BLaER1 treated with 17β-estradiol and CSF1 and Interleukin-3, amounts not matched to agents 10 nM and 100 nM (cell line): ENCODE measurements around the gene CELSR1.

Experiments
- H3K27ac ChIP-seq, 11 experiments: shearing (Covaris generic); formaldehyde crosslinking; 2 replicates each; pipeline ENCODE4 v1.8.1; 2022
- H3K27me3 ChIP-seq, 11 experiments: shearing (Covaris generic); formaldehyde crosslinking; 2 replicates each; pipeline ENCODE4 v1.8.1; 2022
- H3K36me3 ChIP-seq, 11 experiments: shearing (Covaris generic); formaldehyde crosslinking; 2 replicates each; pipeline ENCODE4 v1.8.1; 2022
- H3K4me1 ChIP-seq, 10 experiments: shearing (Covaris generic); formaldehyde crosslinking; 2 replicates each; pipeline ENCODE4 v1.8.1; 2022
- H3K4me2 ChIP-seq, 11 experiments: shearing (Covaris generic); formaldehyde crosslinking; 2 replicates each; pipeline ENCODE4 v1.8.1; 2022
- H3K4me3 ChIP-seq, 10 experiments: shearing (Covaris generic); formaldehyde crosslinking; 2 replicates each; pipeline ENCODE4 v1.8.1; 2022
- H3K9ac ChIP-seq, 11 experiments: shearing (Covaris generic); formaldehyde crosslinking; 2 replicates each; pipeline ENCODE4 v1.8.1; 2022
- H3K9me3 ChIP-seq, 11 experiments: shearing (Covaris generic); formaldehyde crosslinking; replicated peaks in 1 of 11; 2 replicates each; pipeline ENCODE4 v1.8.1; 2022
- H4K20me1 ChIP-seq, 11 experiments: shearing (Covaris generic); formaldehyde crosslinking; 2 replicates each; pipeline ENCODE4 v1.8.1; 2022
- Cebpa-rat ChIP-seq, 11 experiments: shearing (Covaris generic); IDR thresholded peaks; 2 replicates each; pipeline ENCODE4 v1.8.1; 2022

The CELSR1 gene

DNA sequence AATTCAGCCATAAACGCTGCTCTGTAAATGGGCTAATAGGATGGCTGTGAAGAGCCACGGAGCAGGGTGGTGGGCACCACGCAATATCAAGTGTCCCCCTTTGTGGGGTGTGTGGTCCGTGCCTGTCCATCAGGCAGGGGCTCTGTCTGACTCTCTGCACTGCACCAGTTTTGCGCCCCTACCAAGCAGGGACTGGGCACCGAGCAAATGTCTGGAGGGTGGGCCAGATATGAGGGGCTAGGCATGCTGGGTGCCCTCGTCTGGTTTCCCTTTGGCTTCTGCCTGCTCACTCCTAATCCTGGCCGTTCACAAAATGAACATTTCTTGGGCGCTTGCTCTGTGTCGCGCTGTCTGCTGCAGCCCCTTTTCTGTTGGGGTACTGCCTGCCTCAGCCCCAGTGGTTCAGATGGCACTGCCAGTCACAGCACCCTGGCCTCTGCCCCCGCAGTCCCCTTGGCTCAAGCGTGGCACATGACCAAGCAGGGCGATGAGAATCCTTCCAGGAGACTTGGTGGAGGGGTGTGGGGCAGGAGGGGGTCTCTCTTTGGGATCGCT, 37.1 kb upstream of the CELSR1 start:
- Histone ChIP-seq H3K27me3 (peaks cover 0 to 9% (median 0%) of the 10 kb centered on the region in 11 experiments; a peak in 1 of 22 replicates), H3K4me2 (peak overlapping the region in 4 of 11 experiments; percentile 10 to 99 (median 46); a peak in 8 of 22 replicates), H3K36me3 (0 out of 22 replicates have a peak, but pooled peaks cover 0 to 4% (median 0%) of the 10 kb centered on the region in 11 experiments), H4K20me1 (peaks cover 10 to 19% (median 15%) of the 10 kb centered on the region in 11 experiments; a peak in 18 of 22 replicates), H3K4me1 (peaks cover 38 to 59% (median 54%) of the 10 kb centered on the region in 10 experiments), H3K4me3 (no peak overlapping the region), H3K27ac (no peak overlapping the region), H3K9ac (no peak overlapping the region), H3K9me3 (peaks cover 18 to 31% (median 26%) of the 10 kb centered on the region in 11 experiments)
- TF ChIP-seq Cebpa-rat (IDR thresholded peaks at IDR 0.05): no peak

DNA sequence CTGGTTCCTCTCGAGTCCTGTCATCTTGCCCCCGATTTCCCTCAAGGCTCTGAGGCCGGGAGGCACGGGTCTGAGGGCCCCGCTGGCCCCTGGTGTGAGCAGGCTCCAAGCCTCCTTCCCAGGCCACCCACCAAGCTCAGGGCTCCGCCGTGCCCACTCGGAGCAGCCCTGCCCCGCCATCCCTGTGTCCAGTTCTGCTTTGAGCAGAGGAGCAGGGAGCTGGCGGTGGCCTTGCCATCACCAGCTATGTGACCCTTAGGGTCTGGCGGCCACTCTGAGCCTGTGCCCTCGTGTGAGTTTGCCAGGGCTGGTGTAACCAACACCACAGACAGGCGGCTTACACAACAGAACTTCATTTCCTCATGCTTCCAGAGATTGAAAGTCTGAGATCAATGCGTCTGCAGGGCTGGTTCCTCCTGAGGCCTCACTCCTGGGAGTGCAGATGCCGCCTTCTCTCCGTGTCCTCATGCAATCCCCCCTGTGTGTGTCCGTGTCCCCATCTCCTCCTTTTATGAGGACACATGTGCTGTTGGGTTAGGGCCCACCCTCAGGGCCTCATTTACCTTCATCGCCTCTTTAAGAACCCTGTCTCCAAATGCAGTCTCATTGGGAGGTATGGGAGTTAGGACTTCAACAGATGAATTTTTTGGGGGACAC, 36.5 kb upstream of the CELSR1 start:
- Histone ChIP-seq H3K9ac (no peak overlapping the region), H3K4me3 (no peak overlapping the region), H3K9me3 (peaks cover 18 to 31% (median 26%) of the 10 kb centered on the region in 11 experiments), H3K27me3 (peaks cover 0 to 5% (median 0%) of the 10 kb centered on the region in 11 experiments; a peak in 1 of 22 replicates), H3K27ac (no peak overlapping the region), H3K36me3 (0 out of 22 replicates have a peak, but pooled peaks cover 0 to 4% (median 0%) of the 10 kb centered on the region in 11 experiments), H3K4me2 (peak overlapping the region in 6 of 11 experiments; percentile 1 to 99 (median 27); a peak in 9 of 22 replicates), H3K4me1 (peaks cover 32 to 57% (median 49%) of the 10 kb centered on the region in 10 experiments), H4K20me1 (peaks cover 5 to 14% (median 9%) of the 10 kb centered on the region in 11 experiments; a peak in 16 of 22 replicates)
- no peak for TF ChIP-seq Cebpa-rat (IDR thresholded peaks at IDR 0.05)

DNA sequence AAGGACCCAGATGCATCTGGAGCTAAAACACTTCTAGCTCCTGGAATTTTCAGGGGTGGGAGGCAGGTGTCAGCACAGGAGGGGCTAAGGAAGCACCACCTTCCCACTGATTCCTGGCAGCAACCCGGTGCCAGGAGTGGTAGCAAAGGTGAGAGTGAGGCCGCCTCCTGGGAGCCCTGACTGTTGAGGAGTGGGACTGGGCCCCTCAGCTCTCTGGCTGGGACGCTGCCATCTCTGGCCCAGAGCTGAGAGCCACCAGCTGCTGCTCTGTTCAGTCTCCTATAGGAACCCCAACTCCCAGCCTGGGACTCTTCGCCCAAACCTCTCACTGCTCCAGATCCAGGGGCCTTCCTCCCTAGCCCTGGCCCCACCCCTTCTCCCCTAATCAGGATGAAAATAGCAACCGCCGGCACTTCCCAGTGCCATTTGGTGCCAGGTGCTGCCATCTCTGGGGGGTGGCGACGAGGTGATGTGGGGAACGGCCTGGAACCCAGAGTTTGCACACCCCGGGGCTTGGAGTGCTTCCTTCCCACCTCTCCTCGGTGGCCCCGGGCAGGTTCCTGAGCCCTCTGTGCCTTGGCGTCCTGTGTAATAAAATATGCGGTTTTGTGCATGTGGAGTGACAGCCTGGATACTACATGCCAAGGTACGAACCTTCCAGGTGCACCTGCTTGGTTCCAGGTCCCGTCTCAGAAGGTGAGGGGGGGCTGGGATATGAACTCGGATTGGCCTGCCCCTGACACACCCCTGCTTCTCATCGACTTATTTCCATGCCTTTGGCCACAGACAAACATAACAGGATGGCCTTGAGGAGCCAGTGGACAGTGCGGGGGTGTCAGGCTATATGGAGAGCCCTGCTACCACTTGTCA, 35.7 kb upstream of the CELSR1 start:
- Histone ChIP-seq H3K4me2 (peak overlapping the region in 6 of 11 experiments; percentile 1 to 99 (median 27); a peak in 7 of 22 replicates), H3K9ac (no peak overlapping the region), H3K9me3 (peaks cover 18 to 31% (median 26%) of the 10 kb centered on the region in 11 experiments), H3K27ac (no peak overlapping the region), H3K27me3 (no peaks in the 10 kb centered on the region), H3K4me1 (peaks cover 24 to 57% (median 45%) of the 10 kb centered on the region in 10 experiments), H3K4me3 (no peak overlapping the region), H3K36me3 (0 out of 22 replicates have a peak, but pooled peaks cover 0 to 4% (median 0%) of the 10 kb centered on the region in 11 experiments), H4K20me1 (peaks cover 0 to 11% (median 1%) of the 10 kb centered on the region in 11 experiments; a peak in 12 of 22 replicates)
- TF ChIP-seq Cebpa-rat (IDR thresholded peaks at IDR 0.05): no peak

DNA sequence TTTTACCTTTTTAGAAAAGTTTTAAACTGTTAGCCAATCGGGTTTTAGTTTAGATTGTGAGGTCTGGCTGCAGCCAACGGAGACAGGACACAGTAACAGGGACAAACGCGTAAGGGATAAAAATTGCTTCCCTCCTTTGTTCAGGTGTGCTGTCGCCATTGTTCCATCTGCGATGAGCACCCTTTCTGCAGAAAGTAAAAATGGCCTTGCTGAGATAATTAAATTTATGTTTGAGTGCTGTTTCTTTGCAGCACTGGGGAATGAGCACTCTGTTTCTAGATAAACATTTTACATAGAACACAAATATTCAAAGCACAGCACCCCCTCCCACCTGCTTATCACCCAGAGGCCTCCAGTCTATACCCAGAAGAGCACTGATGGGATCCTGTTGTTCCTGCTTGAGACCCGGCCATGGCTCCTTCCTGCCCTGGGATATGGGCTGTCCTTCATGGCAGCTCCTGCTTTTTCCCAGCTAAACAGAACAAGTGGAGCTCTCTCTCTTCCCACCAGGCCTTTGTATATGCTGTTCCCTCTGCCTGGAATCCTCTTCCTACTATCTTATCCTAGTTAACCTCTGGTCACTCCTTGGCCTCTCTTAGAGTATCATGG, 34.3 kb upstream of the CELSR1 start:
- H3K4me3 ChIP-seq: no peak overlapping the region
- H3K4me1 ChIP-seq: peaks cover 19 to 56% (median 42%) of the 10 kb centered on the region in 10 experiments
- no peak overlapping the region for H3K27ac ChIP-seq
- 0 out of 22 replicates have a peak, but pooled peaks cover 0 to 6% (median 0%) of the 10 kb centered on the region in 11 experiments for H4K20me1 ChIP-seq
- no peak overlapping the region for H3K9ac ChIP-seq
- 0 out of 22 replicates have a peak, but pooled peaks cover 0 to 4% (median 0%) of the 10 kb centered on the region in 11 experiments for H3K36me3 ChIP-seq
- peaks cover 18 to 31% (median 26%) of the 10 kb centered on the region in 11 experiments for H3K9me3 ChIP-seq
- TF ChIP-seq Cebpa-rat (IDR thresholded peaks at IDR 0.05): no peak
- H3K4me2 ChIP-seq: no peak overlapping the region
- no peaks in the 10 kb centered on the region for H3K27me3 ChIP-seq

DNA sequence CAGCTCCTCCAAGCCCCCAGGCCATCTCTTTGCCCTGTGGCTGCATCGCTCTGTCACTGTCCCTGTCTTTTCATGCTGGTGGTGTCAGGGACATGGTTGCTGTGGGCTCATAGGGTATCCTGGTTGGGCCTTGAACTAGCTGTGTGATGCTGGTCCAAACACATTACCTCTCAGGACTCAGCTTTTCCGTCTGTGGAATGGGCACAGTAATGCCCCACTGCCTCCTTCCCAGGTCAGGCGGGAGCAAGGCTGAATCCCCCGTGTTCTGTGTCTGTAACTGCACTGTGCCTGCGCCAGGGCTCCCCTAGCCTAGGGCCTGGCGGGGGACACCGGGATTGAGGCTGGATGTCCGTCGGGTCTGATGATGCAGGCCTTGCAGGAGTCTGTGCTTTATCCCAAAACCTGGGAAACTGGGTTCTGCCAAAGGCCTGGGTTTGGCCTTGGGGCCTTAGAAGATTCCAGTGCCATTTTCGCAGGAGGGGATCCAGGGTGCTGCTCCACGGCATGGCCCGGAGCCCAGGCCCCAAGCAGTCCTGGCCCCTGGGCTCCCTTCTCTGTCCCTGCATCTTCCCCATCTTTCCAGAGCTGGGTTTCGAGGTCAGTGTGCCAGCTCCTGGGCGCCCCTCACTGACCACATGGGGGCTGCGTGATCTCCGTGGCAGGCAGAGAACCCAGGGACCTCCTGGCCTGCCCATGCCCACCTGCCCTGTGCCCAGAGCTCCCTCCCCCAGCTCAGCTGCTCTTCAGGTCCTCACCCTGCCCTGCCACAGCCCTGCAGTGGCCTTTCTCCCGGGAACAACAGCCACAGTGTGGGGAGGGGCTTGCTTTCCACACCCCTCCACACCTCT, 32.7 kb upstream of the CELSR1 start:
- Histone ChIP-seq H3K27ac (no peak overlapping the region), H3K4me3 (no peak overlapping the region), H3K36me3 (0 out of 22 replicates have a peak, but pooled peaks cover 0 to 4% (median 0%) of the 10 kb centered on the region in 11 experiments), H3K9ac (no peak overlapping the region), H3K9me3 (peaks cover 18 to 31% (median 26%) of the 10 kb centered on the region in 11 experiments), H3K4me1 (peaks cover 9 to 41% (median 26%) of the 10 kb centered on the region in 10 experiments; a peak in 19 of 20 replicates), H4K20me1 (0 out of 22 replicates have a peak, but pooled peaks cover 0 to 6% (median 0%) of the 10 kb centered on the region in 11 experiments), H3K27me3 (no peaks in the 10 kb centered on the region), H3K4me2 (no peak overlapping the region)
- TF ChIP-seq Cebpa-rat (IDR thresholded peaks at IDR 0.05): no peak

DNA sequence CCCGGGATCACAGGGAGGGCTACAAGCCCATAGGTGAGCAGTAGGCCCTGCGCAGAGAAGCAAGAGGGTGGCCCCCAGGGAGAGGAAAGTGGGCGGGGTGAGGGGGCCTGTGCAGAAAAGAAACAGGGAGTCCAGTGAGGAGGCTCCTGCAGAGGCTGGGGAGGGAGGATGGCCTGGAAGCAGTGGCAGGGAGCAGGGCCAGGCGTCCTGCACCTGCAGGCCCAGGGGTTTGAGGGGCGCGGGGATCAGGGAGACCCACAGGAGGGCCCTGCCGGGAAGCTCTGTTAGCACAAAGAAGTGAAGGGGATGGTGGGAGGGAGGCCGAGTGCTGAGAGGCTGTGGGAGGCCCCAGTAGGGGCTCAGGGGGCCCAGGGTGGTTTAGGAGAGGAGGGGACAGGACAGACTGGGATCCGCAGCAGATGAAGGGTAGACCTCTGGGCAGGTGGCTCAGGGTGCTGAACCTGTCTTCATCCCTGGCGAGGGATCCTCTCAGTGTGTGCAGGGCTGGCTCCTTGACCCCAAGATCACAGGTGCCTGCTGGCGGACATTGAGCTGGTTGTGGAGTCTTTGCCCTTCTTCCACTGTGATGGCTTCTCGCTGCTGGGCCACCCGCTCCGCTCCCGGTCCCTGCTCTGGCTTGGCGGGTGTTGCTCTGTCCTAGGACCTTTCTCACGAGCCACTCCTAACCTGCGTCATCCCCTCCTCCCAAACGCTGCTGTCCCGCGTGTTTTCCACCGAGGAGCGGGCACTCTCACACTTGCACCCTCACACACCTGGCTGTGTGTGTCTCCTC, 31.8 kb upstream of the CELSR1 start:
- 0 out of 22 replicates have a peak, but pooled peaks cover 0 to 6% (median 0%) of the 10 kb centered on the region in 11 experiments for H4K20me1 ChIP-seq
- H3K4me1 ChIP-seq: peaks cover 8 to 38% (median 24%) of the 10 kb centered on the region in 10 experiments
- peak overlapping the region in 1 of 11 experiments; percentile 21; a peak in 3 of 22 replicates for H3K27ac ChIP-seq
- peak overlapping the region in 3 of 11 experiments; percentile 14 to 44 (median 20); a peak in 4 of 22 replicates for H3K4me2 ChIP-seq
- no peak overlapping the region for H3K4me3 ChIP-seq
- H3K36me3 ChIP-seq: 0 out of 22 replicates have a peak, but pooled peaks cover 0 to 4% (median 0%) of the 10 kb centered on the region in 11 experiments
- H3K9ac ChIP-seq: no peak overlapping the region
- H3K9me3 ChIP-seq: peaks cover 18 to 31% (median 26%) of the 10 kb centered on the region in 11 experiments
- H3K27me3 ChIP-seq: no peaks in the 10 kb centered on the region
- TF ChIP-seq Cebpa-rat (IDR thresholded peaks at IDR 0.05): no peak
